ENCODE data around the gene ERMP1.
A peak's percentile ranks its signal among the peaks of the same experiment; 100 is the strongest.

The ERMP1 gene

DNA sequence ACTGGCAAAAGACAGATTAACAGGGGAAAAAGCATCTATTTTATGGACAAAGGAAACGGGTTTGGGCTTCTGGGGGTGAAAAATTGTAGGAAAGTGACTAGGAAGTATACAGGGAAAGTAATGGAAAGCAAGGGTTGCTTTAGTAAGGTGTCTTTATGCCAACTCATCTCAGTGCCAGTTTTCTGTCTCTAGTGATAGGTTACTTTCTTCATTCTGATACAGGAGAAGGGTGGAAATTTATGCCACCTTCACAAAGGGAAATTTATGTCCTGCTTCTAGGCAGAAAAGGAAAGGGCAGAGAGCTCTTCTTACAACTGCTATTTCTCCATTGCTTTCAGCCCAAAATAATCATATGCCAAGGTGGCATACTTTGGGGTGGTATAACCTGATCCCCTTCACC lies 20.1 kb upstream of the ERMP1 start:
- DNase-seq: no peak

DNA sequence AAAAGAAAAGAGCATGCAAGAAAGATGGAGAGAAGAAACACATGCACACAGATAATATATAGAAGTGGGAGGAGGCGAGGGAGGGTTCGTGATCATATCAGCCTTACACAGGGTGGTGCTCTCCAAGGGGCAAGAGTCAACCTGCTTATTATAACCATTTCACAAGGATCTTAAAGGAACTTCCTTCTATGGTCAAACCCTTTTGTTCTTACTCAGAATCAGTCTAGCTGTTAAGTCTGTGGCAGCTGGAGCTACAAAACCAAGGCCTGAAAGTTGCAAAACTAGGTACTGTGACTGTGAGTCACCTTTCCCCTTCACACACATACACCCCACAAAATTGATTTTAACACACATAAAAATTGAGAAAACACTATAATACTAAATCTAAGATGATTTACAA lies 18.5 kb upstream of the ERMP1 start:
- DNase-seq: peak; percentile 58

DNA sequence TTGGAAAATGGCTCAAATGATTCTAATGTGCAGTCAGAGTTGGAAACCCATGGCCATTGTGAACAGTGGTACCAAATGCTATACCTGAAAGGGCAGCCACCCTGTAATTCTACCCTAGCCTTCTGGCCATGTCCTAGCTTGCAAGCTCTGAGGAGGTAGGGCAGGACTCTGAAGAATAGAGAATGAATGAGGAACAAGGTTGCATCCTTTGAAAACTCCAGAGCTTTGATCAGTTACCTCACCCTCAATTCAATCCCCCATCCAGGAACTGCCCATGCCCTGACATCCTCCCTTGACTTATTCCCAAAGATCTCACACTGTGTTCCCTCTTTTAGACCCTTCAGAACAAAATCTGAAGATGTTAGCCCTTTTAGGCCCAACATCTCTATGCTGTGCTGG lies 17.8 kb upstream of the ERMP1 start:
- no peak for DNase-seq

- no peak for DNase-seq
Observed at GRCh38 chr9:5848372-5848882, 15.5 kb upstream of the ERMP1 start.

DNA sequence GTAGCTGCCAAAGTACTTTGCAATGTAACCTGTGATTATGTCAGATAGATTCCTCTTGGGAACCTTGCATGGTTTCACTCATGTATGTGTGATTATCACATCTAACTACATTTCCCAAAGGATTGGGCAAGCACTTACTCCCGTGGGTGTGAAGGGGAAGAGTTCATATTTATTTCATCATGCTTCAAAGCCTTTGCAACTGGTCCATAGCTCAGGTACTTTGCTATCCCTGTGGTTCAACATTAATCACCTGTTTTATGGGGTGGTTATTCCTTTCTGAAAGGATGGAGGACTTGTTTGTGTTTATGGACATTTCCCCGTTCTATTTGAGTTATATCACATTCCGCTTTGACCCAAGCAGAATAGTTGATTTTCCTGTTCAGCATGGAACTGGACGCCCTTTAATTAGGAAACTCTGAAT lies 13.6 kb upstream of the ERMP1 start:
- no peak for DNase-seq

DNA sequence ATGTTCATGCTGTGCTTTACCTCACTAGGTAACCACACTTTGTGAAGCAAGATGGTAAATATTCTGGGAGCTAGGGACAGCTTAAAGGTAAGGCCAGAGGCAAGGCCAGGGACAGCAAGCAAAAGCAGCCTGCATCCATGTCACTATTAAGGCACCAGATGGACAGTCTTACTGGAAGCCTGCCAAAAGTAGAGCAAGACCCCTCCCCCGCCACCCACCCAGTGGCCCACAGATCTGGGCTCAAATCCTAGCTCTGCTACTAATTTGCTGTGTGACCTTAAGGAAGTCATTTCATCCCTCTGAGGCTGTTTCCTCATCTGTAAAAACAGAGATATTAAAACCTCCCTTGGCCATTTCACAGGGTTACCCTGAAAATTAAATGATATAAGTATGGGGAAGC lies 13.2 kb upstream of the ERMP1 start:
- no peak for DNase-seq

DNA sequence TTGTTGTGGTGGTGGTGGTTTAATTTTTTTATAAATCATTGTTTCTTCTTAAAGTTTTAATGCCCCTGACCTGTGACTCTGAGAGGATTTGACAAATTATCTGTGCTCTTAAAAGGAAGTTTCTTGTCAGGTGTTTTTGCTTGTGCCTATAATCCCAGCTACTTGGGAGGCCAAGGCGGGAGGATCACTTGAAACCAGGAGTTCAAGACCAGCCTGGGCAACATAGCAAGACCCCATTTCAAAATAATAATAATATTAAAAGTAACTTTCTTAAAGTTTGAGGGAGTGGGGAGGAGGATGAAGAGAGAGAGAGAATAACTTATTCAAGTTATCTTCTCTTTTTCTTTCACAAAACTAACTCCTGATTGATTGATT lies 12.2 kb upstream of the ERMP1 start:
- DNase-seq: no peak

DNA sequence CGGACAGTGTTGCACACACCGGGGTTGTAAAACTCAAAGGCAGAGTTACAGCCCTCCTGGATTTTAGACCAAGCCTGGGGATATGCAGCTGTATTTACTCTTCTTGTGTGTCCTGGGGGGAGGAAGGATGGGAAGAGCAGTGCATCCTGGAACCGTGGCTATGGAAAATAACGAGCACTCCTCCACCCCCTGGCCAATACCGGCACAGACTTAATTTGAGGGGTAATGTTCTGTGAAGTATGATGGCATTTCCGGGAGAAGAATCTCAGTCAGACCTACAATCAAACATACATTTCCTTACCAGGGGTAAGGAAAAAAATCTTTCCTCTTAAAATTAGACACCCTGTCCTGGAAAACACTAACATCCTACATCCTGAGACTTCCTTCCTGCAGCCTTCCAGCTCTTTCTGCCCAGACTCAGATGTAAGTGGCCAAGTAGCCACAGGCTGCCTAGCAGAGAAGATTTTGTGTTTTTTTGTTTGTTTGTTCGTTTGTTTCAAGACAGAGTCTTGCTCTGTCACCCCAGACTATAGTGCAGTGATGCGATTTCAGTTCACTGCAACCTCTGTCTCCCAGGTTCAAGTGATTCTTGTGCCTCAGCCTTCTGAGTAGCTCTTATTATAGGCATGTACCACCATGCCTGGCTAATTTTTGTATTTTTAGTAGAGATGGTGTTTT lies 11.0 kb upstream of the ERMP1 start:
- DNase-seq: no peak

- no peak for DNase-seq
Observed at GRCh38 chr9:5842929-5843793, 10.2 kb upstream of the ERMP1 start.

GRCh38 chr9:5841771-5842573 lies 9.1 kb upstream of the ERMP1 start:
- DNase-seq: peak; percentile 62

DNA sequence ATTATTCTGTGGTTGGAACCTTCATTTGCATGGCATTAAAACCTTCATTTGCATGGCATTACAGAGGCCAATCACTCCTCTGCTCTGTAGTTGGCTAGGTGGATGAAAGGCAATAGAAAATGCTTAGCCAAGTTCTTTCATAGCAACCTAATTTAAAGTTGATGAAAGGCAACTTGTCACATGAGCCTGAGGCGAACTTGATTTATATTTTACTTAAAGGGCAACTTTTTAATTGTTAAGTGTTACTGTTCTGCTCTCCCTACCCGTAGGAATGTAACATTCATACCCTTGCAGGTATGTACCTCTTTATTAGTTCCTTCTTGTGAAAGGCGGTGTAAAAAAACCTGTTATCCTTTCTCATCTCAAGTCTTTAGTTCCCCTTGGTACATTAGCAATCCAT lies 7.9 kb upstream of the ERMP1 start:
- DNase-seq: no peak

DNA sequence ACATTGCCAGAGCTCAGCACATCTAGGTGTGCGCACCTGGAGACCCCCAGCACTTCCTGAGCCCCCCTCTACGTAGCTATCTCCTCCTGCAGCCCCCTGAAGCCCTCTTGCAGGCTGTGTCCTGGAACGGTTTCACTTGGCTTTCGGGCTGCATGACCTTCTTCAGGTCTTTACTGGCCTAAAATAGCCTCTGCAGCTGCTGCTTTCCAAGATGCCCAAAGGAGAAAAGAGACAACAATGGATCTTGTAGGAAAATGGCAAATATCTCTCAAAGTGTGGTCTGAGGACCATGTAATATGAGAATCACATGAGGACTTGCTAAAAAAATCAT lies 6.6 kb upstream of the ERMP1 start:
- no peak for DNase-seq

- DNase-seq: no peak
Observed at GRCh38 chr9:5838884-5839571, 6.1 kb upstream of the ERMP1 start.

DNA sequence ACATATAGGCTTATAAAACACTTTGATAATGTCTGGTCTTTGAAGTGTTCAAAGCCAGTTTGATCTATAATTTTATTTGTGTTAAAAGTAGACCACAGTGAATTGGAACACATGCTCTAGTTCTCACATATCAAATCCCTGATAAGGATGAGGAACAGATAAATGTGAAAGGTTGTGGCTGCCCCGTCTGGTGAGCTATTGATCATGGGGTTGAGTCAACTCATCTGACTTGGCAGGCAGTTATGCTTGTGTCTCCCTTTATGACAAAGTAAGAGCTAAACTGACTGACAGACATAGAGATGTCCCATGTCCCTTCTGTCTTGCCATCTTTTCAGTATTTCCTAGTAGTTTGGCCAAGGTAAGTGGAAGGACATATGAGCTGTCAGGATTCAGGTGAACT lies 2.9 kb upstream of the ERMP1 start:
- DNase-seq: peak; percentile 44

- no peak for DNase-seq
Observed at GRCh38 chr9:5834214-5834613, 1.3 kb upstream of the ERMP1 start.

DNA sequence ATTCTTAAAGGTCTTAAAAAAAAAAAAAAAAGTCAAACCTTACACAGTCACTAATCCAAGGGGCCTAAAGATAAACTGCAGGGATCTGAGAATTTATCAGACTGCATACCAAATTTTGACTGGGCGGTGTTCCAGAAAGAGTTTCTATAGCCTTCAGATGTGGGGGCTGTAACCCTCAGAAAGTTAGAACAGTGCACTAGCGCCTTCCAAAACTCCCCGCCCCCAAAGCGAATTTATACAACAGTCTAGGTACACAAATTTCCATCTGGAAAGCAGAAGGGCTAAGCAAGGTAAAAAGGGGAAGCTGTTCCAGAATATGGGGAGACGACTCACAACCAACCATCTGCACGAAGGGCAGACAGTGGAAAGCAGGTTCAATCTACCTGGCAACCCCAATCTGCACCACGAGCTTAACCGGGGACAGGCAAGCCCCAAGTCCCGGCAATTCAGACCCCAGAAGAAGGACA lies 813 bp downstream of the ERMP1 start:
- no peak for DNase-seq

DNA sequence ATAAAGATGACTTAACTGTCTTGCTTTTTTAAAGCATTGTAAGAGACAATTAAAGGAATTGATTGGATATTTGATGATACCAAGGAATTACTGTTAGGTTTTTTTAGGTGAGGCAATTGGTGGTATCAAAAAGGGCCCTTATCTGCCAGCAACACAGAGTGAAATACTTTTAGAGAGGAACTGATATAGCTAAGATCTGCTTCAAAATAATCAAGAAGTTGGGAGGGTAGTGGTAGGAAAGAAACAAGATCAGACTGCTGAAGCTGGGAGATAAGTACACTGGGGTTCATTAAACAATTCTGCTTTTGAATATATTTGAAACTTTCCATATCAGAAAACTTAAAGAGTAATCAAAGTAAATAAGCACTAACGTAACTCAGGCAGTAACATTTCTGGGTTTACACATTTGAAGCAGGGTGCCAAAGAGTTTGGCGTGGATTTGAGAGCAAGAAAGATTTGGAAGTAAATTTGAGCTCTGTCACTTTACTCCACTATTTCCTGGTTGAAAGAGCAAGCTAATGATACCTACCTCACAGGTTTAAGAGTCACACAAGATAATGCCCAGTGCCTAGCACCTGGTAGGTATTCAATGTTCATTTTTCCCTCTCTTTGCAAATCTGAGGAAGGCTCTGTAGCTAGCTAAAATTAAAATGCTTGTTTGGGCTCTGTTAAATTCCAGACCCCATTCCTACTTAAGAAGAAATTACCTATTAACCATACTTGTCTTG lies 6.9 kb downstream of the ERMP1 start:
- DNase-seq: no peak

- DNase-seq: no peak
Observed at GRCh38 chr9:5825223-5825622, 7.7 kb downstream of the ERMP1 start.

DNA sequence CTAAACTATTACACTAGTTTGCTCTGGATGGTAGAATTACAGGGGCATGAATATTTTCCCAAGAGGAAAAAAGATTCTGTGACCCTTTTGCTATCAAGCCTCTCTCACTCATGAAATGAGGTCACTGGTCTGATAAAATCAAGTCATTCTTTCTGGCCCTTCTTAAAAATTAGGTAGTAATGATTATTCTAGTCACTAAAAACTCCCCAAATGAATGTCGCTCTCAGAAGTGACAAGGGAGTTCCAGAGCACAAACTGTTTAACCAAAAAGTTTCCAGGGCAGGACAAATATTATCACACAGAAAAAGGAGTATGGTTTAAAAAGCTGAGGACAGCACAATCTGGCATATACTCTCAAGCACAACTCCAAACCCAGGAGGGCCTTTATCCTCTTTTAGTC lies 12.5 kb downstream of the ERMP1 start:
- DNase-seq: no peak

- no peak for DNase-seq
Observed at GRCh38 chr9:5819174-5819573, 13.7 kb downstream of the ERMP1 start.

GRCh38 chr9:5818424-5819142 lies 14.3 kb downstream of the ERMP1 start:
- no peak for DNase-seq

GRCh38 chr9:5817862-5818261 lies 15.1 kb downstream of the ERMP1 start:
- DNase-seq: no peak
